GM21717 (cell line): Measurements from ENCODE around the gene NFATC1.

ENCODE experiments used
- ATAC-seq: cut with Tn5 transposase; IDR thresholded peaks from one replicate; pipeline ENCODE4 v1.9.1; 2021; ENCODE audit warnings: mild to moderate bottlenecking, moderate library complexity; ENCODE audit not compliant: unreplicated experiment

The NFATC1 gene

GRCh38 chr18:79420033-79420745 lies 24.5 kb downstream of the NFATC1 start:
- no peak for ATAC-seq

GRCh38 chr18:79421275-79421857 lies 25.6 kb downstream of the NFATC1 start:
- ATAC-seq, result no peak

- peak; percentile 88 for ATAC-seq
Observed at GRCh38 chr18:79422022-79422782, 26.5 kb downstream of the NFATC1 start.

GRCh38 chr18:79422783-79423165 lies 27.0 kb downstream of the NFATC1 start:
- ATAC-seq, result no peak

- ATAC-seq, result no peak
Observed at GRCh38 chr18:79423211-79424007, 27.7 kb downstream of the NFATC1 start.

GRCh38 chr18:79424008-79424565 lies 28.4 kb downstream of the NFATC1 start:
- ATAC-seq, result no peak

- no peak for ATAC-seq
Observed at GRCh38 chr18:79424880-79425568, 29.3 kb downstream of the NFATC1 start.

GRCh38 chr18:79425569-79425886 lies 29.8 kb downstream of the NFATC1 start:
- no peak for ATAC-seq

GRCh38 chr18:79426376-79427300 lies 30.9 kb downstream of the NFATC1 start:
- no peak for ATAC-seq

- no peak for ATAC-seq
Observed at GRCh38 chr18:79427368-79428225, 31.9 kb downstream of the NFATC1 start.

GRCh38 chr18:79428287-79428686 lies 32.6 kb downstream of the NFATC1 start:
- ATAC-seq, result no peak

- ATAC-seq, result no peak
Observed at GRCh38 chr18:79429381-79429780, 33.7 kb downstream of the NFATC1 start.

GRCh38 chr18:79429785-79430281 lies 34.1 kb downstream of the NFATC1 start:
- ATAC-seq, result no peak

- no peak for ATAC-seq
Observed at GRCh38 chr18:79432376-79433120, 36.8 kb downstream of the NFATC1 start.

- no peak for ATAC-seq
Observed at GRCh38 chr18:79433431-79433830, 37.7 kb downstream of the NFATC1 start.

- no peak for ATAC-seq
Observed at GRCh38 chr18:79434607-79435401, 39.1 kb downstream of the NFATC1 start.
